SK-N-SH (cell line): ENCODE results near the gene C19orf47.

Experiments used
- CTCF ChIP-seq: fragments of 200-600 bp; sonication (generic); IDR thresholded peaks from 2 replicates; pipeline ENCODE4 v1.6.1; 2017; ENCODE audit warnings: antibody characterized with exemption, mild to moderate bottlenecking, moderate library complexity
- USF2 ChIP-seq: fragments of 150-350 bp; IDR thresholded peaks from 2 replicates; pipeline ENCODE4 v1.6.1; 2017; ENCODE audit warnings: antibody characterized with exemption, low read length, low read depth, borderline replicate concordance

GRCh38 chr19:40357640-40358039 lies 9.4 kb upstream of the C19orf47 start:
- TF ChIP-seq CTCF (no peak), USF2 (no peak)
